ENCODE measurements around the gene TRAIP.

- TF ChIP-seq CTCF (IDR thresholded peaks at IDR 0.05) (no peak), EP300 (IDR thresholded peaks at IDR 0.05) (no peak), POLR2A (IDR thresholded peaks at IDR 0.05) (peak in 1 of 2 donors; percentile 45), POLR2AphosphoS5 (IDR thresholded peaks at IDR 0.05) (peak; percentile 60)
These were observed at the start of gene TRAIP for GRCh38 chr3:49856181-49857005.

Measured in gastroesophageal sphincter (tissue), 3 donors.